Stimulated activated CD4-positive, alpha-beta T cell treated with anti-CD3 and anti-CD28 coated beads, Interleukin-15, amount 100 ng/mL, for 48 hours (primary cell): ENCODE data around the gene MEGF8.

Experiments
- DNase-seq, 2 donors: peaks; one replicate each; pipeline ENCODE4 v3.0.0-alpha.2; 2020; ENCODE audit warnings: low read depth in 2 of 2

Gene MEGF8

GRCh38 chr19:42386974-42387707, 61.7 kb downstream of the MEGF8 start:
- DNase-seq, result peak in 1 of 2 donors; percentile 53

DNA sequence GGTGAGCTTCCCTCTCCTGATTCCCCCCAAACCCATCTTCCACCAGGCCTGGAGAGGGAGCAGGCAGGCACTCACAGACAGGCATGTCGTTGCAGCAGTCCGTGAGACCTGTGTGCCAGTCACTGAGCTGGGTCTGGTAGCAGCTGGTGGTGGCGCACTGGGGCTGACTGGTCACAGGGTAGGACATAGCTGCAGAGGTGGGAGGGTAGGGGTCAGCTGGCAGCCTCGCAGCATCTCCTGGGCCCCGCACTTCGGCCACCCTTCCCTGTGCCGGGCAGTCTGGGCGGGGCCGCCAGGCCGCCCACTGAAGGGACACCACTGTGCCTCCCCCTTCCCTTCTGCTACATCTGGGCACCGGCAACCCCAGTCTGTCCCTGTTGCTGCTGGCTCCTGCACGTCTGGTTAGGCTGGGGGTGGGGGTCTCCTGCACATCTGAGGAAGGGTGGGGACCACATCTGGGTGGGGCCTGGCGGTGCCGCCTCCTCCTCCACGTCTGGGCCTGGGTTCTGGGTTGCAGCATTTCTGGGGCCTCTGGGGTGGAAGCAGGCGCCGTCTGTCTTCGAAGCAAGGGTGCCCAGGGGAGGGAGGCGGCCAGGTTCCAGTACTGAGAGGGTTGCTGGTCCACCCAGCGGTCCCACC, 63.5 kb downstream of the MEGF8 start:
- DNase-seq, result no peak

GRCh38 chr19:42389899-42390298, 64.5 kb downstream of the MEGF8 start, which contains the start of gene CNFN:
Gene CNFN, minus strand, starts transcription at chr19:42390297. Its CDS starts 1,260 bp downstream, at chr19:42389037.
- no peak for DNase-seq

DNA sequence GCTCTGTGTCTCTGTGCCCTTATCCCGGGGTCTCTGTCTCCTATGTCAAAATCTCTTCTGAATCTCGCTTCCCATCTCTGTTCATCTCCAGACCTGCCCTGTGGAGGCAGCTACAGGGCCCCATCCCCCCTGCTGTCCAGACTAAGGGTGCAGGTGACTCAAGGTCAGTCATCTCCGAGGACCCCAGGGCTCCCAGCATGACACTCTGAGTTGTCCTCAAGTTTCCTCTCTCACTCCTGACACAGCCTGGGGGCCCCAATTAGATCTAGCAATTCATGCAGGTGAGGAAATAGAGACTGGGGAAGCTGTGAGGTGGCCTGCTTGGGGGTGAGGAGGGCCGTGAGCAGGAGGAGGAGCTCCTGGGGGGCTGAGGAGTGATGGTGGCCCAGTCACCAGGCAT, 66.7 kb downstream of the MEGF8 start:
- DNase-seq, result no peak

DNA sequence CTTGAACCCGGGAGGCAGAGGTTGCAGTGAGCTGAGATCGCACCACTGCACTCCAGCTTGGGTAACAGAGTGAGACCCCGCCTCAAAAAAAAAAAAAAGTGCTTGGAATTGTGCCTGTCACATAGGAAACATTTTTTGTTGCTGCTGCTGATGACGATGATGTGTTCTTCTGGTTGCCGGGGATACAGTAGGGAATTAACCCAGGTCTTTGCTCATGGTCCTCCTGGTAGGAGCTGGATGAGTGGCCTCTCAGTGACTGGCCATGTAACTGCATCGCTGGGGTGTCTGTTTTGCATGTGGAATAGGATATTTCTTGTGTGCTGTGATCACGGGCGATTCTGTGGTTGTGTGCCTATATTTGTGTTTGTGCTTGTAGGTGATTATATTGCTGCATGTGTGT, 69.3 kb downstream of the MEGF8 start:
- DNase-seq, result no peak

- DNase-seq, result peak; percentile 95 to 96
These were observed 71.2 kb downstream of the MEGF8 start for GRCh38 chr19:42396381-42397262.

- DNase-seq, result no peak
These were observed 72.1 kb downstream of the MEGF8 start for GRCh38 chr19:42397263-42398166.

GRCh38 chr19:42400404-42400803, 75.0 kb downstream of the MEGF8 start:
- no peak for DNase-seq

DNA sequence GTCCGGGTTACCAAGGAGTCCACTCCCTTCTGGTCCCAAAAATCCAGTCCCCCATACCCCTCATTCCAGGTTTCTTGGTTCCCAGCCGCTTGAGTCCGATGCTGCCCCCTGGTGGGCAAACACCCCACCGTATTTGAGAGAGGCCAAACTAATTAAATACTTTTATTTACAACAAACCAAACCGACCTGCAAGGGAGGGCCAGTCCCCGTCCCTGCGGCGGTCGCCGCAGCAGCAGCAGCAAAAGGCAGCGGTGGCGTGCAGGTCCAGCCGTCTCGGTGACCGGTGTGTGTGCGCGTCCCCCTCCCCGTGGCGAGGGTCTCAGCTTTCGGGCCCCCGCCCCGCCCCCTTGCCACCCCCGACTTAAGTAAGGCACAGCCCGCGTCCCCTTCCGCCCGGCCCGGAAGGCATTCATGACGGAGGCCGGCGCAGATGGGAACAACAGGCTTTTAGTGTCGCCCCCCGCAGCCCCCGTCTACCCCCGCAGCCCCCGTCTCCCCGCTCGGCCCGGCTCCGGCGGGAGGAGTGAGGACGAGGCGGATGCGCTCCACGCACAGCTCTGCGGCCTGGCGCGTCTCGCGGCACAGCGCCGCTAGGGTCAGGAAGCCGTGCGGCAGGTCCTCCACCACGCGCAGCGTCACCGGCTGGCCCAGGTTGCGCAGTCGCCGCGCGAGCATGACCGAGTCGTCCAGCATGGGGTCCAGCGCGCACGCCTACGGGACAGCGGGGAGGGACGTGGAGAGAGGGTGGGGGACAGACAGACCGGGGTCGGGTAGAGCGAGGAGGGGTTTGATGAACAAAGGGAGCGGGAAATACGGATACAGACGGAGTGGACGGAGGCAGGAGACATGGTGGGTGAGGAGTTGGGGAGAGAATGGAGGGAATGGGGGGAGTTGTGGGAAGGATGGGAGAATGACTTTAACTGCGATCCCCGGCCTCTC, 76.2 kb downstream of the MEGF8 start:
- peak; percentile 48 to 64 for DNase-seq

DNA sequence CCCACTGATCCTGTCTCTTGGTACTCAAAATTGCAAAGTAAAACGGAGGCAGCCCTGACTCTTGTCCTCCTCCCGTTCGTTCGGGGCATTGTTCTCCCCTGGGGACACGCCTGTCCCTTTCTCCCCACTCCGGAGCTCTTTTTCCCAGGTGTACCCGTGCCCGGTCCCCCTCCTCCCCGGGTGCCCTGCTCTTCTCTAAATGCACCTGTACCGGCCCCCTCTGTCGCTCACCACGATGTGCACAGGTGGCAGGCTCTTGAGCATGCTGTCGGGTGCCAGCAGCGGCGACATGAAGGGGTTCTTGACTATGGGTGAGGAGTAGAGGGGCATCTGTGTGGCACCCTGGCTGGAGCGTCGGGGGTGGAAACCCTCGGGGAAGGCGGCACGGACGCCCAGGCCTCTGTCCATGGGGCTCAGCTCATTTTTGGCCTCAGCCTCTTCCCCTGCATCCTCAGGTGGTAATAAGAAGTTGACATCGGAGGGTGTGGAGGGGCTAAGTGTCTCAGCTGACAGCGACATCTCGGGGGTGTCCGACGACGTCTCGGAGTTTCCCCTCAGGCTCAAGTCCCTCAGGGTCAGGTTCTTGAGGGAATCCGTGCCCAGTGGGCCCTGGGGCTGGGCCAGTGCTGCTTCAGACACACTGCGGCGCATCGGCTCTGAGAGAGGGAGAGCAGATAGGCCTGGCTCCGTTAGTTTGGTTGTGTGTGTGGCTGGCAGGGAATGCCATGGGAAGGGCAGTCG, 77.1 kb downstream of the MEGF8 start:
- no peak for DNase-seq

DNA sequence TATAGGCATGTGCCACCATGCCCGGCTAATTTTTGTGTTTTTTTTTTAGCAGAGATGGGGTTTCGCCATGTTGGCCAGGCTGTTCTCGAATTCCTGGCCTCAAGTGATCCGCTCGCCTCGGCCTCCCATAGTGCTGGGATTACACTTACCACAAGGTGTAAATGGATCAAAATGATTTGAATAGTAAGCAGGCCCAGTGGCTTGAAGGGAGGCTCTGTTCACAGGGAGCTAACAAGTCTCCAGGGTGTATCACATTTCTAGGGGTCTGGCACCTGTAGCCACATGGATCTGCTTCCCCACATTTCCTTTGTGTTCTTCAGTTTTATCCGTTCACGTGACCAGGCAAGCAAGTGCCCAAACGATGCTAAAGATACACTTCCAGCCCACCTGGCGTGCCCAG, 78.2 kb downstream of the MEGF8 start:
- no peak for DNase-seq

DNA sequence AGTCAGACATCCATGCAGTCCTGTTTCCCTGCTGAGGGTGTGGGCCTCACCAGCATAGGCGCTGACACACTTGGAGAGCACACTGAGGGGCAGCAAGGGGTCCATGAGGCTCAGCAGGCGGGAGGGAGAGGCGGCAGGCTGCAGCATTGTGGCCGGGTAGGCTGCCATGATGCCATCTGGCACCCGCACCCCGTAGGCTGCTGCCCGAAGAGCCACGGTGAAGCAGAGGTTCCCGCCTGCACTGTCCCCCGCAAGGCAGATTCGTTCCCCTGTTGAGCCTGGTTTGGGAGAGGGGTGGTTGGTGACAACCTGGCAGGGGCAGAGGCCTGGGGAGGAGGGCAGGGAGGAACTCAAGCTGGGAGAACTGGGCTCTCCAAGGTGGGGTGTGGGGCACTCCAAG, 80.7 kb downstream of the MEGF8 start:
- no peak for DNase-seq

- DNase-seq, result no peak
These were observed 81.8 kb downstream of the MEGF8 start for GRCh38 chr19:42407085-42407815.

- DNase-seq, result no peak
These were observed 82.4 kb downstream of the MEGF8 start for GRCh38 chr19:42407816-42408175.

- DNase-seq, result no peak
These were observed 84.0 kb downstream of the MEGF8 start for GRCh38 chr19:42409477-42409876.

- DNase-seq, result no peak
These were observed 84.9 kb downstream of the MEGF8 start for GRCh38 chr19:42410371-42410770.

DNA sequence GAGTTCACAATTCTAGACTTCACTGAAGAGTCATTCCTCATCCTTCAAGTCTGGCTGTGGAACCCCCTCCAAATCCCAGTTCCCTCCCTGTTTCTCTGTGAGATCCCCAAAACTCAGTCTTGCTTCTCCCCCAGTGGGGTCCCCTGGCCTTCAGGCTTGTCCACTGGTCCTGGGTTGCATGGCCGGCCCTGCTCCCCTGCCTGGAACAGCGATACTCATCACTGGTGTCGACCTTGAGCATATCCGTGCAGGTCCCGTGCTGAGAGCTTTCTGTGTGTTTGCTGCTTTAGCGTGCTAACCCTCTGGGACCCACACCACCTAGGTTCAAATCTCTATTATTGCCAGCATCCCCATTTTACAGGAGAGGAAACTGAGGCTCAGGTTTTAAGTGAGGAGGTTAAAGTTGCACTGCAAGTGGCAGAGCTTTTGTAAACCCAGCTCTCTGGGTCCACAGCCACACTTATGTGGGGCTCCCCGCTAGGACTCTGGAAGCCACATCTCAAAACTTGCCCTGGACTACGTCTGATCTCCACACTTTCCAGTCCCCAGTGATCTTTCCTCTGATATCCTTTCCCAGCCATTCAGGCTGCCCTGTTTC, 86.2 kb downstream of the MEGF8 start:
- DNase-seq, result no peak

- DNase-seq, result no peak
These were observed 86.8 kb downstream of the MEGF8 start for GRCh38 chr19:42412227-42412626.

DNA sequence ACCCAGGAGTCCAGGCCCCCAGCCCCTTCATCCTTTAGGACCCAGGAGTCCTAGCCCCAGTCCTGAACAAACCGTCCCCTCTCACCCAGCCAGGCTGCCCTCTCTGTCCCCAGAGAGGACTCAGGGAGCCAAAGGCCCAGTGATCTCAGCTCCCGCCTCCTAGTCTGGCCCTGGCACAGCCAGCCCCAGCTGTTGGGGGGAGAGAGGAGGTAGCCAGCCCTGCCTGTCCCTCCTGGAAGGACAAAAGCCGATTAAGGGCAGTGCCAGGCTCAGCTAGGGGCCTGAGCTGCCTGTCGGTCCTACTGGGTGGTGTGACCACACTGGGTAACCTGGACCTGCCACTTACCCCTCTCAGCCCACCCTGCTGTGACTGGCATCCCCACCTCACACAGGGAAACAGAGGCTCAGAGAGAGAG, 87.2 kb downstream of the MEGF8 start:
- no peak for DNase-seq
